H1 (cell line): ENCODE data around the gene SH3PXD2A. TPM values are rescaled to one million over a fixed set of nuclear protein-coding genes. Genes with fewer than 3 reads are reported as not detected.

ENCODE experiments used
- CTCF ChIA-PET: fragments of 300-600 bp; sonication (Branson Sonifier 250); formaldehyde crosslinking; loops from one replicate; lab custom pipeline; 2021; ENCODE audit not compliant: partially characterized antibody; lab: Charles Lee
- POLR2A ChIA-PET: fragments of 300-600 bp; sonication (Branson Sonifier 250); formaldehyde crosslinking; loops from one replicate; lab custom pipeline; 2021; ENCODE audit warnings: inconsistent platforms; ENCODE audit not compliant: partially characterized antibody; lab: Charles Lee
- DNase-seq, 2 experiments: peaks; one replicate each; pipeline versions ENCODE4 v3.0.0 to v3.0.0-alpha.2; 2010 to 2022; ENCODE audit warnings: low spot score in 2 of 2, low read depth in 1 of 2, mixed read lengths in 1 of 2
- FAIRE-seq: peaks from 2 replicates; lab custom pipeline; 2011; peaks lifted over from hg19 to GRCh38; lab: Jason Lieb, UNC
- H2AFZ ChIP-seq: 2 replicates; pipeline ENCODE4 v1.8.1; 2012; ENCODE audit warnings: low read length, inconsistent platforms
- H2AK5ac ChIP-seq: 2 replicates; pipeline ENCODE4 v1.6.1; 2013; ENCODE audit warnings: low read depth, low read length
- H2BK120ac ChIP-seq: replicated peaks from 2 replicates; pipeline ENCODE3; 2013; ENCODE audit warnings: low read depth, low read length, inconsistent platforms
- H2BK12ac ChIP-seq: 2 replicates; pipeline ENCODE4 v1.6.1; 2013; ENCODE audit warnings: low read depth, low read length
- H2BK15ac ChIP-seq: 2 replicates; pipeline ENCODE4 v1.6.1; 2013; ENCODE audit warnings: low read length
- H2BK20ac ChIP-seq: 2 replicates; pipeline ENCODE4 v1.6.1; 2013; ENCODE audit warnings: low read length
- H2BK5ac ChIP-seq: 2 replicates; pipeline ENCODE4 v1.6.1; 2013; ENCODE audit warnings: low read depth, low read length
- H3K14ac ChIP-seq: 2 replicates; pipeline ENCODE4 v1.6.1; 2013; ENCODE audit warnings: inconsistent platforms; ENCODE audit not compliant: insufficient read length
- H3K18ac ChIP-seq: 2 replicates; pipeline ENCODE4 v1.6.1; 2013; ENCODE audit warnings: low read length; ENCODE audit errors: extremely low read depth
- H3K23ac ChIP-seq: 2 replicates; pipeline ENCODE4 v1.6.1; 2013; ENCODE audit warnings: inconsistent platforms; ENCODE audit not compliant: insufficient read length
- H3K23me2 ChIP-seq: 2 replicates; pipeline ENCODE4 v1.6.1; 2013; ENCODE audit warnings: low read depth, low read length
- H3K27ac ChIP-seq: 2 replicates; pipeline ENCODE4 v1.6.1; 2011; ENCODE audit warnings: low read depth, low read length, inconsistent platforms
- H3K27me3 ChIP-seq, 4 experiments: replicated peaks in 1 of 4; 1 replicate in 1 of 4; 2 replicates in 3 of 4; pipeline versions ENCODE4 v1.6.1 to v1.8.1; 2011 to 2013; ENCODE audit warnings: low read length in 3 of 4, mild to moderate bottlenecking in 3 of 4, inconsistent platforms in 2 of 4, mixed read lengths in 2 of 4, moderate library complexity in 1 of 4; ENCODE audit not compliant: control insufficient read depth in 3 of 4, insufficient read depth in 3 of 4; ENCODE audit errors: extremely low read depth in 1 of 4
- H3K36me3 ChIP-seq, 4 experiments: 2 replicates each; pipeline versions ENCODE4 v1.6.1 to v1.8.1; 2011 to 2013; ENCODE audit warnings: mild to moderate bottlenecking in 4 of 4, low read length in 3 of 4, moderate library complexity in 2 of 4, control low read depth in 1 of 4, inconsistent platforms in 1 of 4; ENCODE audit not compliant: insufficient read depth in 4 of 4, control insufficient read depth in 2 of 4
- H3K4ac ChIP-seq: replicated peaks from 2 replicates; pipeline ENCODE3; 2013; ENCODE audit warnings: low read length, low read depth, mixed read lengths, inconsistent platforms; ENCODE audit not compliant: insufficient read length
- H3K4me1 ChIP-seq, 4 experiments: replicated peaks in 1 of 4; 1 replicate in 1 of 4; 2 replicates in 3 of 4; pipeline versions ENCODE4 v1.6.1 to v1.8.1; 2011 to 2013; ENCODE audit warnings: low read length in 3 of 4, inconsistent platforms in 2 of 4, mixed read lengths in 1 of 4; ENCODE audit not compliant: insufficient read depth in 4 of 4, control insufficient read depth in 3 of 4
- H3K4me2 ChIP-seq, 2 experiments: 2 replicates each; pipeline versions ENCODE4 v1.6.1 to v1.8.1; 2011 to 2013; ENCODE audit warnings: low read depth in 2 of 2, low read length in 2 of 2, control low read depth in 1 of 2, inconsistent platforms in 1 of 2, mild to moderate bottlenecking in 1 of 2; ENCODE audit not compliant: insufficient read depth in 1 of 2
- H3K4me3 ChIP-seq, 4 experiments: fragments of 200-600, 300-600 bp in 1 of 4; sonication (generic), shearing (Covaris generic), sonication (Bioruptor Twin) in 1 of 4; 2 replicates each; pipeline versions ENCODE4 v1.5.1 to v1.8.1; 2011 to 2016; ENCODE audit warnings: low read length in 4 of 4, low read depth in 3 of 4, control low read depth in 2 of 4, inconsistent platforms in 2 of 4, mild to moderate bottlenecking in 2 of 4, mixed read lengths in 1 of 4, moderate library complexity in 1 of 4; ENCODE audit not compliant: insufficient read depth in 2 of 4; ENCODE audit errors: extremely low read depth in 1 of 4
- H3K56ac ChIP-seq: replicated peaks from 2 replicates; pipeline ENCODE3; 2013; ENCODE audit warnings: low read depth, mild to moderate bottlenecking, mixed read lengths, low read length, inconsistent platforms; ENCODE audit not compliant: insufficient read length
- H3K79me1 ChIP-seq: 2 replicates; pipeline ENCODE4 v1.6.1; 2013; ENCODE audit warnings: low read depth, low read length, control low read depth
- H3K79me2 ChIP-seq, 2 experiments: 2 replicates each; pipeline versions ENCODE4 v1.6.1 to v1.8.1; 2012 to 2013; ENCODE audit warnings: low read length in 2 of 2, mild to moderate bottlenecking in 2 of 2, inconsistent platforms in 1 of 2; ENCODE audit not compliant: insufficient read depth in 2 of 2, control insufficient read depth in 1 of 2
- H3K9ac ChIP-seq, 4 experiments: replicated peaks in 1 of 4; 1 replicate in 1 of 4; 2 replicates in 3 of 4; pipeline versions ENCODE4 v1.6.1 to v1.8.1; 2011 to 2013; ENCODE audit warnings: low read depth in 3 of 4, low read length in 3 of 4, control low read depth in 2 of 4, mild to moderate bottlenecking in 2 of 4, moderate library complexity in 2 of 4, inconsistent platforms in 1 of 4; ENCODE audit errors: extremely low read depth in 1 of 4
- H3K9me3 ChIP-seq, 2 experiments: 2 replicates each; pipeline versions ENCODE4 v1.6.1 to v1.8.1; 2012 to 2013; ENCODE audit warnings: mild to moderate bottlenecking in 2 of 2, moderate library complexity in 2 of 2, control low read depth in 1 of 2, inconsistent platforms in 1 of 2, low read depth in 1 of 2, low read length in 1 of 2, mixed read lengths in 1 of 2; ENCODE audit not compliant: insufficient read depth in 2 of 2
- H4K20me1 ChIP-seq, 2 experiments: replicated peaks in 1 of 2; 2 replicates each; pipeline versions ENCODE3 to v1.8.1; 2011 to 2013; ENCODE audit warnings: inconsistent platforms in 2 of 2, low read length in 2 of 2, mild to moderate bottlenecking in 1 of 2; ENCODE audit not compliant: insufficient read depth in 2 of 2, control insufficient read depth in 1 of 2
- H4K5ac ChIP-seq: 2 replicates; pipeline ENCODE4 v1.6.1; 2013; ENCODE audit warnings: low read length, low read depth, mixed read lengths, inconsistent platforms; ENCODE audit not compliant: insufficient read length
- H4K8ac ChIP-seq: 2 replicates; pipeline ENCODE4 v1.8.0; 2013; ENCODE audit warnings: mild to moderate bottlenecking, moderate library complexity, low read length, inconsistent platforms; ENCODE audit not compliant: insufficient read depth; ENCODE audit errors: extremely low read depth
- H4K91ac ChIP-seq: replicated peaks from 2 replicates; pipeline ENCODE3; 2013; ENCODE audit warnings: low read length, mixed read lengths, inconsistent platforms; ENCODE audit not compliant: insufficient read length
- CHD2 ChIP-seq: IDR thresholded peaks from 2 replicates; pipeline ENCODE4 v1.6.1; 2012; ENCODE audit warnings: low read length, improper control_type of control experiment
- SIN3A ChIP-seq, 2 experiments: IDR thresholded peaks in 1 of 2; conservative IDR thresholded peaks in 1 of 2; 2 replicates each; pipeline ENCODE4 v1.6.1; 2011 to 2012; ENCODE audit warnings: low read length in 2 of 2, improper control_type of control experiment in 1 of 2, low read depth in 1 of 2, mild to moderate bottlenecking in 1 of 2
- WGBS, 2 experiments: shearing (Covaris generic) in 1 of 2; methylation state at CpG; one replicate each; pipeline versions ENCODE4 v1.1.6 to v1.1.7; 2013 to 2015; ENCODE audit warnings: low lambda C conversion rate in 2 of 2, mixed read lengths in 2 of 2, inconsistent platforms in 1 of 2, low coverage in 1 of 2, missing lambda C conversion rate in 1 of 2; ENCODE audit not compliant: insufficient replicate concordance in 2 of 2, insufficient coverage in 1 of 2, insufficient read length in 1 of 2; ENCODE audit errors: extremely low coverage in 1 of 2, missing lambda C conversion rate in 1 of 2; 5-methylcytosine and 5-hydroxymethylcytosine counted together
- polyA plus RNA-seq, 7 experiments: library from polyadenylated mRNA; depleted of rRNA in 3 of 7; stranded (reverse) in 5 of 7; unstranded in 2 of 7; fragments of >200 nt in 5 of 7; fragments of 200-250 nt in 2 of 7; gene quantifications; 1 replicate in 5 of 7; 2 replicates in 1 of 7; 4 replicates in 1 of 7; pipeline versions ENCODE4 v1.2.1 to v1.2.3, GENCODE V29; 2011 to 2013; ENCODE audit warnings: missing spikeins in 2 of 7, mixed read lengths in 2 of 7
- total RNA-seq: library from RNA; stranded (reverse); fragmentation: NEBNext Ultra II Directional; extraction: Animal tissue kit (Norgen Biotek cat#: 25700); gene quantifications from 2 replicates; pipeline ENCODE4 v1.2.1, GENCODE V29; 2021

The SH3PXD2A gene
- total and polyA plus RNA-seq, 2 of the 8 experiments (the other 6 are each of a cell fraction or from before 2014, with no cell fraction given), result 5.4 to 16.3 TPM

- no peaks in the 10 kb centered on the region for H3K36me3 ChIP-seq
- H3K56ac ChIP-seq, result no peak overlapping the region
- peak overlapping the region; percentile 67; the same call in 1 of the 2 replicates for H2BK20ac ChIP-seq
- peak overlapping the region; percentile 47 to 52 for H3K4me2 ChIP-seq
- peak overlapping the region; percentile 93; the same call in 1 of the 2 replicates for H2BK12ac ChIP-seq
- H4K91ac ChIP-seq, result peak overlapping the region; percentile 47
- H3K27ac ChIP-seq, result no peak overlapping the region
- TF ChIP-seq SIN3A (conservative IDR thresholded peaks at IDR 0.05 in 1 of 2, IDR thresholded peaks at IDR 0.05 in 1 of 2; ENCODE audit: low read depth in 1 of 2, low read length in 2 of 2) (peak; percentile 45 to 62; a peak in 1 of 4 replicates), CHD2 (no peak)
- TF ChIP-seq, all 59 proteins: peak for 1
- DNase-seq, result peak in 1 of 2 experiments; percentile 70
- peaks cover 11 to 24% (median 21%) of the 10 kb centered on the region in 4 experiments for H3K4me1 ChIP-seq
- peak overlapping the region; percentile 92; the same call in 1 of the 2 replicates for H2AK5ac ChIP-seq
- no peaks in the 10 kb centered on the region for H4K20me1 ChIP-seq
- no peak overlapping the region for H3K9ac ChIP-seq
- no peaks in the 10 kb centered on the region for H3K9me3 ChIP-seq
- no peak overlapping the region; a peak in 1 of 8 replicates for H3K4me3 ChIP-seq
- no peak overlapping the region for H3K4ac ChIP-seq
- H3K79me1 ChIP-seq, result no peaks in the 10 kb centered on the region
- H3K27me3 ChIP-seq, result no peaks in the 10 kb centered on the region
- peak overlapping the region; percentile 94; the same call in 1 of the 2 replicates for H2BK15ac ChIP-seq
- WGBS, 2 experiments, result 58% methylated on average over 18 of the region's 18 CpGs; no CpG with 5 or more reads in 1 of the 2 experiments
- H3K79me2 ChIP-seq, result no peaks in the 10 kb centered on the region
- ChIA-PET CTCF (interaction anchor here (0.7 to 3.5 kb wide), 14 partner anchors 7 to 127 kb away, joined by 3 to 10 read pairs (median 4); no protein-coding TSS in a partner anchor), POLR2A (interaction anchor here (1.0 to 3.2 kb wide), 3 partner anchors 15 to 21 kb away, joined by 3 to 8 read pairs (median 3); partner anchors contain the start of gene SH3PXD2A)
- no peak overlapping the region for H3K14ac ChIP-seq
- peaks cover 5% of the 10 kb centered on the region; the same call in 1 of the 2 replicates for H3K23me2 ChIP-seq
- H2BK5ac ChIP-seq, result peak overlapping the region; percentile 77; the same call in 1 of the 2 replicates
- H3K18ac ChIP-seq, result no peak overlapping the region; the same call in 1 of the 2 replicates
- H2BK120ac ChIP-seq, result peak overlapping the region; percentile 52
- no peak for FAIRE-seq
- H4K5ac ChIP-seq, result no peak overlapping the region
- no peak overlapping the region for H2AFZ ChIP-seq
- H3K23ac ChIP-seq, result no peak overlapping the region
- no peak overlapping the region for H4K8ac ChIP-seq
Observed at GRCh38 chr10:103839872-103840739, 15.3 kb downstream of the SH3PXD2A start.
